Neural cell (in vitro differentiated cells): ENCODE data around the gene RAP1A. TPM values are rescaled to one million over a fixed set of nuclear protein-coding genes. Genes with fewer than 3 reads are reported as not detected.

Source experiments
- H2AFZ ChIP-seq: fragments of 200-600, 300-800 bp; sonication (generic), shearing (Covaris generic); 2 replicates; pipeline ENCODE4 v1.6.0; 2014; ENCODE audit warnings: low read depth, mild to moderate bottlenecking, antibody characterized with exemption, low read length, moderate library complexity
- H3F3A ChIP-seq: fragments of 200-600 bp; shearing (Covaris generic); 2 replicates; pipeline ENCODE4 v1.6.1; 2016; ENCODE audit warnings: mild to moderate bottlenecking, moderate library complexity, mixed read lengths, antibody characterized with exemption, low read length; ENCODE audit not compliant: insufficient read depth, poor library complexity, severe bottlenecking
- H3K27ac ChIP-seq: fragments of 200-600, 300-800 bp; sonication (generic), shearing (Covaris generic); 2 replicates; pipeline ENCODE4 v1.5.1; 2014; ENCODE audit warnings: mild to moderate bottlenecking, low read length, moderate library complexity
- H3K27me3 ChIP-seq: fragments of 300-800, 200-600 bp; sonication (generic), shearing (Covaris generic); 2 replicates; pipeline ENCODE4 v1.6.0; 2014; ENCODE audit warnings: mild to moderate bottlenecking, low read depth, low read length, moderate library complexity; ENCODE audit not compliant: insufficient read depth
- H3K36me3 ChIP-seq: fragments of 300-800, 200-600 bp; sonication (generic), shearing (Covaris generic); 2 replicates; pipeline ENCODE4 v1.5.1; 2014; ENCODE audit warnings: mild to moderate bottlenecking, antibody characterized with exemption, low read length, moderate library complexity; ENCODE audit not compliant: insufficient read depth
- H3K4me2 ChIP-seq: fragments of 300-800, 200-600 bp; sonication (generic), shearing (Covaris generic); 2 replicates; pipeline ENCODE4 v1.6.0; 2014; ENCODE audit warnings: mild to moderate bottlenecking, low read length
- H3K4me3 ChIP-seq: fragments of 300-800, 200-600 bp; sonication (generic), shearing (Covaris generic); 2 replicates; pipeline ENCODE4 v1.5.1; 2014; ENCODE audit warnings: mild to moderate bottlenecking, low read length, moderate library complexity
- H3K79me2 ChIP-seq: fragments of 200-600 bp; shearing (Covaris generic); replicated peaks from 2 replicates; pipeline ENCODE4 v1.6.0; 2014; ENCODE audit warnings: mild to moderate bottlenecking, low read length, moderate library complexity; ENCODE audit not compliant: insufficient read depth
- H3K9ac ChIP-seq: fragments of 300-800, 200-600 bp; sonication (generic), shearing (Covaris generic); 2 replicates; pipeline ENCODE4 v1.6.1; 2016; ENCODE audit warnings: mild to moderate bottlenecking, low read length, mixed read lengths
- H3K9me2 ChIP-seq: fragments of 200-600 bp; shearing (Covaris generic); 2 replicates; pipeline ENCODE4 v1.6.1; 2016; ENCODE audit warnings: mild to moderate bottlenecking, low read length, mixed read lengths; ENCODE audit not compliant: insufficient read depth
- H3K9me3 ChIP-seq: fragments of 200-600, 300-800 bp; sonication (generic), shearing (Covaris generic); 2 replicates; pipeline ENCODE4 v1.6.1; 2016; ENCODE audit warnings: mild to moderate bottlenecking, mixed run types, low read length, moderate library complexity, mixed read lengths
- H4K20me1 ChIP-seq: fragments of 200-600 bp; shearing (Covaris generic); 2 replicates; pipeline ENCODE4 v1.6.1; 2016; ENCODE audit warnings: mild to moderate bottlenecking, mixed run types; ENCODE audit not compliant: insufficient read depth
- EP300 ChIP-seq: fragments of 450-650 bp; conservative IDR thresholded peaks from 2 replicates; pipeline ENCODE4 v1.6.1; 2014; ENCODE audit warnings: antibody characterized with exemption, mild to moderate bottlenecking, moderate library complexity; ENCODE audit not compliant: poor library complexity, severe bottlenecking
- EZH2 ChIP-seq: fragments of 200-600, 300-800 bp; shearing (Covaris generic), sonication (generic); IDR thresholded peaks from 2 replicates; pipeline ENCODE4 v1.6.1; 2014; ENCODE audit warnings: antibody characterized with exemption, low read length, borderline replicate concordance, mild to moderate bottlenecking; ENCODE audit not compliant: insufficient read depth, poor library complexity, severe bottlenecking
- MXI1 ChIP-seq: fragments of 450-650 bp; conservative IDR thresholded peaks from 2 replicates; pipeline ENCODE4 v1.6.1; 2014; ENCODE audit warnings: antibody characterized with exemption, mild to moderate bottlenecking; ENCODE audit not compliant: poor library complexity, severe bottlenecking
- POLR2AphosphoS5 ChIP-seq: IDR thresholded peaks from 2 replicates; pipeline ENCODE4 v1.6.1; 2012
- RAD21 ChIP-seq: fragments of 450-650 bp; conservative IDR thresholded peaks from 2 replicates; pipeline ENCODE4 v1.6.1; 2014; ENCODE audit warnings: antibody characterized with exemption, mild to moderate bottlenecking, moderate library complexity
- SMC3 ChIP-seq: fragments of 450-650 bp; conservative IDR thresholded peaks from 2 replicates; pipeline ENCODE4 v1.6.1; 2014; ENCODE audit warnings: antibody characterized with exemption, mild to moderate bottlenecking, moderate library complexity; ENCODE audit not compliant: poor library complexity
- TAF1 ChIP-seq: IDR thresholded peaks from 2 replicates; pipeline ENCODE4 v1.6.1; 2012; ENCODE audit warnings: low read depth
- polyA plus RNA-seq: library from polyadenylated mRNA; depleted of rRNA; stranded (reverse); fragments of >200 nt; gene quantifications from 2 replicates; pipeline ENCODE4 v1.2.3, GENCODE V29; 2014
- TF ChIP-seq, protein P1 (sequence below): fragments of 450-650 bp; IDR thresholded peaks from 2 replicates; pipeline ENCODE4 v1.5.1; 2014; ENCODE audit warnings: antibody characterized with exemption, mild to moderate bottlenecking, moderate library complexity; ENCODE audit not compliant: poor library complexity, severe bottlenecking
- TF ChIP-seq, protein P2 (sequence below): IDR thresholded peaks from 2 replicates; pipeline ENCODE4 v1.6.1; 2012; ENCODE audit warnings: borderline replicate concordance

The RAP1A gene
- polyA plus RNA-seq, 1 donor from 2014 or later = 28.7 TPM

DNA sequence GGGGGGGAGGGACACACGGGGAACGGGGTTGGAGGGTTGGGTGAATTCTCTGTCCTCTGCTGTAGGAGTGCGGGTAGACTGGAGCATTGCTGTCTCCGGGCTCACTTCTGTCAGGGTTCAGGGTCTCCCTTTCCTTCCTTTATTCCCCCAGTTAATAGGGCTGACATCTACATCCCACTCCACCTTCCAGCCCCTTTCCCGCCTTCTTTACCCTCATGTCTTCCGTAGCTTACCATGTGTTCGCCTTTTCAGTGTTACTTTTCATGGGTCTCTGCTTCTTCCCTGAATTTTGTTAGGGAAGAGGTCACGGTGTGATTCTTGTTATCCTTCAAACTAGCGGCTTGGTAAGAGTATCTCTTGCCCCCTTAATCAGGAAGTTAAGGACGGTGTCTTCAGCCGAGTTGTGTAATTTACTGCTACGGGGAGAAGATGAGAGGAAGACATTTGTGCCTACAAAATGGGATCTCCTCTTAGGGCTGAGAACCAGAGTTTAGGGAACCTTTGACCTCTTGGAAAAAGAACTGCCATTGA is 917 bp downstream of the RAP1A start:
- Histone ChIP-seq H3K79me2 (peaks cover 48% of the 10 kb centered on the region), H3K9me2 (no peaks in the 10 kb centered on the region), H3F3A (no peaks in the 10 kb centered on the region), H3K9ac (peak overlapping the region; percentile 85), H3K4me2 (peak overlapping the region; percentile 69), H3K36me3 (no peaks in the 10 kb centered on the region), H4K20me1 (no peaks in the 10 kb centered on the region), H3K9me3 (no peaks in the 10 kb centered on the region), H3K27me3 (no peaks in the 10 kb centered on the region), H3K4me3 (peak overlapping the region; percentile 90), H3K27ac (peak overlapping the region; percentile 66), H2AFZ (peak overlapping the region; percentile 27)
- TF ChIP-seq MXI1 (peak; percentile 73), EZH2 (no peak), RAD21 (no peak)

DNA sequence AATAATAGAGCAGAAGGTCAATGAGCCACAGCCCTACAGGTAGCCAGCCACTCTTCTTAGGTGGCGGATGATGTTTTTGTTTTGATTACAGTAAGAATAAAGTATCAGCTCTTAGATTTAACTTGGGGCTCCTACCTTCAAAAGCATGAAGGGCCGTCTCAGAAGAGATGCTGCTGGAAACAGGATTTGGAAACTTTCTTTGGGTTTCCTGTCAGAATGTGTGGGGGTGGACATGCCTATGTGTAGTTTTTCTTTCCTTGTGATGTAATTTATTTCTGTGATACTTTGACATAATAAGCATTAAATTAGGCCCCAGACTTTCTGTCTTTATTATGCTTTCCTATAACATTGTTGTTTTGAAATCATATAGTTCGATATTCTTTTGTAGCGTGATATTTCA is 1.5 kb downstream of the RAP1A start:
- H3K9me2 ChIP-seq = no peaks in the 10 kb centered on the region
- H4K20me1 ChIP-seq = no peaks in the 10 kb centered on the region
- peak overlapping the region; percentile 69 for H3K4me2 ChIP-seq
- H3K9ac ChIP-seq = peak overlapping the region; percentile 85
- no peaks in the 10 kb centered on the region for H3K9me3 ChIP-seq
- H3K27me3 ChIP-seq = no peaks in the 10 kb centered on the region
- no peaks in the 10 kb centered on the region for H3K36me3 ChIP-seq
- H3K4me3 ChIP-seq = peak overlapping the region; percentile 90
- no peak for TF ChIP-seq EZH2
- TF ChIP-seq EP300 = no peak
- no peak for TF ChIP-seq TAF1
- no peak for TF ChIP-seq SMC3
- no peak overlapping the region for H3K27ac ChIP-seq
- no peaks in the 10 kb centered on the region for H3F3A ChIP-seq
- H2AFZ ChIP-seq = no peak overlapping the region
- H3K79me2 ChIP-seq = peaks cover 53% of the 10 kb centered on the region

DNA sequence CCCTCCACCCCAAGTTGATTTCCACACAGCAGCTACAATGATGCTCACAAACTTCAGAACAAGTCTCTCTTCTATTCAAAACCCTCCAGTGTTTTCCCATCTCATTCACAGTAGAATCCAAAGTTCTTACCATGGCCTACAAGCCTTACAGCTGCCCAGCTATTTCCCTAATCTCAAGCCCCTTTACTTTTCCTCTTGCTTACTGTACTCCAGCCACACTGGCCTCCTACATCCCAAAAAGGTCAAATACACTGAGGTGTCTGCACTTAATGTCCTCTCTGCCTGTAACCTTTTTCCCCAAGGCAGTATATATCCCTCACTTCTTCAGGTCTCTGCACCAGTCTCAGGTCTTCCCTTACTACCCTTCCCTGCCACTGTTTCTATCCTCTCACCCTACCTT is 2.6 kb downstream of the RAP1A start:
- Histone ChIP-seq H3K27ac (no peak overlapping the region), H3K79me2 (peaks cover 64% of the 10 kb centered on the region), H3K36me3 (no peaks in the 10 kb centered on the region), H3K27me3 (no peaks in the 10 kb centered on the region), H3K9me2 (no peaks in the 10 kb centered on the region), H3K4me3 (peak overlapping the region; percentile 90), H4K20me1 (no peaks in the 10 kb centered on the region), H2AFZ (no peak overlapping the region), H3K9me3 (no peaks in the 10 kb centered on the region), H3K4me2 (no peak overlapping the region), H3K9ac (no peak overlapping the region), H3F3A (no peaks in the 10 kb centered on the region)
- TF ChIP-seq MXI1 (no peak), EP300 (no peak), EZH2 (no peak), SMC3 (no peak), RAD21 (no peak), TAF1 (no peak), POLR2AphosphoS5 (no peak)
- TF ChIP-seq, protein P1, sequence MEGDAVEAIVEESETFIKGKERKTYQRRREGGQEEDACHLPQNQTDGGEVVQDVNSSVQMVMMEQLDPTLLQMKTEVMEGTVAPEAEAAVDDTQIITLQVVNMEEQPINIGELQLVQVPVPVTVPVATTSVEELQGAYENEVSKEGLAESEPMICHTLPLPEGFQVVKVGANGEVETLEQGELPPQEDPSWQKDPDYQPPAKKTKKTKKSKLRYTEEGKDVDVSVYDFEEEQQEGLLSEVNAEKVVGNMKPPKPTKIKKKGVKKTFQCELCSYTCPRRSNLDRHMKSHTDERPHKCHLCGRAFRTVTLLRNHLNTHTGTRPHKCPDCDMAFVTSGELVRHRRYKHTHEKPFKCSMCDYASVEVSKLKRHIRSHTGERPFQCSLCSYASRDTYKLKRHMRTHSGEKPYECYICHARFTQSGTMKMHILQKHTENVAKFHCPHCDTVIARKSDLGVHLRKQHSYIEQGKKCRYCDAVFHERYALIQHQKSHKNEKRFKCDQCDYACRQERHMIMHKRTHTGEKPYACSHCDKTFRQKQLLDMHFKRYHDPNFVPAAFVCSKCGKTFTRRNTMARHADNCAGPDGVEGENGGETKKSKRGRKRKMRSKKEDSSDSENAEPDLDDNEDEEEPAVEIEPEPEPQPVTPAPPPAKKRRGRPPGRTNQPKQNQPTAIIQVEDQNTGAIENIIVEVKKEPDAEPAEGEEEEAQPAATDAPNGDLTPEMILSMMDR = no peak
- TF ChIP-seq, protein P2, sequence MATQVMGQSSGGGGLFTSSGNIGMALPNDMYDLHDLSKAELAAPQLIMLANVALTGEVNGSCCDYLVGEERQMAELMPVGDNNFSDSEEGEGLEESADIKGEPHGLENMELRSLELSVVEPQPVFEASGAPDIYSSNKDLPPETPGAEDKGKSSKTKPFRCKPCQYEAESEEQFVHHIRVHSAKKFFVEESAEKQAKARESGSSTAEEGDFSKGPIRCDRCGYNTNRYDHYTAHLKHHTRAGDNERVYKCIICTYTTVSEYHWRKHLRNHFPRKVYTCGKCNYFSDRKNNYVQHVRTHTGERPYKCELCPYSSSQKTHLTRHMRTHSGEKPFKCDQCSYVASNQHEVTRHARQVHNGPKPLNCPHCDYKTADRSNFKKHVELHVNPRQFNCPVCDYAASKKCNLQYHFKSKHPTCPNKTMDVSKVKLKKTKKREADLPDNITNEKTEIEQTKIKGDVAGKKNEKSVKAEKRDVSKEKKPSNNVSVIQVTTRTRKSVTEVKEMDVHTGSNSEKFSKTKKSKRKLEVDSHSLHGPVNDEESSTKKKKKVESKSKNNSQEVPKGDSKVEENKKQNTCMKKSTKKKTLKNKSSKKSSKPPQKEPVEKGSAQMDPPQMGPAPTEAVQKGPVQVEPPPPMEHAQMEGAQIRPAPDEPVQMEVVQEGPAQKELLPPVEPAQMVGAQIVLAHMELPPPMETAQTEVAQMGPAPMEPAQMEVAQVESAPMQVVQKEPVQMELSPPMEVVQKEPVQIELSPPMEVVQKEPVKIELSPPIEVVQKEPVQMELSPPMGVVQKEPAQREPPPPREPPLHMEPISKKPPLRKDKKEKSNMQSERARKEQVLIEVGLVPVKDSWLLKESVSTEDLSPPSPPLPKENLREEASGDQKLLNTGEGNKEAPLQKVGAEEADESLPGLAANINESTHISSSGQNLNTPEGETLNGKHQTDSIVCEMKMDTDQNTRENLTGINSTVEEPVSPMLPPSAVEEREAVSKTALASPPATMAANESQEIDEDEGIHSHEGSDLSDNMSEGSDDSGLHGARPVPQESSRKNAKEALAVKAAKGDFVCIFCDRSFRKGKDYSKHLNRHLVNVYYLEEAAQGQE = no peak
